GM18873 (cell line): Measurements from ENCODE around the gene PDGFA.

ENCODE experiments used
- ATAC-seq: cut with Tn5 transposase; IDR thresholded peaks from one replicate; pipeline ENCODE4 v1.9.1; 2021; ENCODE audit warnings: mild to moderate bottlenecking, moderate library complexity, moderate number of reproducible peaks; ENCODE audit not compliant: unreplicated experiment, low FRiP score

Gene PDGFA

GRCh38 chr7:464454-465401, 54.9 kb downstream of the PDGFA start:
- ATAC-seq = no peak

- no peak for ATAC-seq
These were observed 55.7 kb downstream of the PDGFA start for GRCh38 chr7:463817-464453.

DNA sequence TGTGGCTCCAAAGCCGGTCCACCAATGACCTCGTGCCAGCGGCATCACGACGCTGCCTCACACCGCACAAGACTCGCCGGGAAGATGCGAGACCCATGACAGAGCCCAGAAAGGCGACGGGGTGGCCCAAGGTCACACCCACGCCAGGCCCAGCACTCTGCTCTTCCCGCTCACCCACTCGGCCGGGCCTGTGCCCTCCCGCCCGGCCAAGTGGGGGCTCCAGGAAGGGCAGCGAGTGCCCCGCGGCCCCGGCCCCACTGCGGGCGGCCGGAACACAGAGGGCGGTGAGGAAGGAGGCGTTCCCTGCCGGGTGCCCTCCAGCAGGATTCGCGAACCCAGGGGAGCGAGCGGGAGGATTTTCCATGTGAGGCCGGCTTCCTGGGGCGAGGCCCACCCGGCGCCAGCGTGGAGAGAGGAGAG, 56.3 kb downstream of the PDGFA start:
- no peak for ATAC-seq

DNA sequence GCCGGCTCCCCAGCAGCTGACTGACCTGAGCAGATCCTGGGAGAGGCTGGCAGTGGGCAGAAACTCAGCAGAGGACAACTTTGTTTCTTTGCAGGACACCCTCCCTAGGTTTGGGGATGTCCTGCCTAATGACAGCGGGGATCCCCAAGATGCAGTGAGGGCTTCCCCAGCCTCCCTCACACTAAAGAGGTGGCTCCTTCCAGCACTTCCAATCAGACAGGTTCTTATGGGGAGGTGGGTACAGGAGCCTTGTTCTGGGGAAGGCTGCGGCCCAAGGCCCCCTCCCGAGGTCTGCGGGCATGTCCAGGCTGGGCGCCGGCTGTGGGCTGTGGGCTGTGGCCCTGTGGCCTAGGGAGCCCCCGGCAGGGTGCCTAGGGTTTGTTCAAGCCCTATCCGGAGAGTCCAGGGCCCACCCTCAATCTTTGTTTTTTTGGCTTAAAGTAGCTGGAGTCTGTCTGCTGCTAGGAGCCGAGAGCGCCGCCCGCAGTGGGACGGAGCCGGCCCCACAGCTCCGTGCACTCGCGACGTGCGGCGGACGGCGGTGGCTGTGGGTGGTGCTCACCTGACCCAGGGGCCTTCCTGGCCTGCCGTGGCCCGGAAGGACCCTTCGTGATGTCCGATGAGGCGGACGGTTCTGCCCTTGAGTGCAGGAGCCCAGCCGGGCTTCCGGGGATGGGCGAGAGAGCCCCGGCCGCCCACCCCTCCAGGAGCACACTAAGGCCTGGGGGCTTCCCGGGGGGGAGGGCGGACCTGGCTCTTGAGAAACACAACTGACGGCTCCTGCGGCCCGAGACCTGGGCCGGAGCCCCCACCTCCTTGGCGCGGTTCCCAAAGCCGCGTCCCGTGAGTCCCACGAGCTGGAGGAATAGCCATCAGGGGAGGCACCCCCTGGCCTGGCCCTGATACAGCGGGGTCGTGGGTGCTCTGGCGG, 57.2 kb downstream of the PDGFA start:
- ATAC-seq = no peak

- no peak for ATAC-seq
These were observed 58.0 kb downstream of the PDGFA start for GRCh38 chr7:461453-462172.

- ATAC-seq = no peak
These were observed 58.6 kb downstream of the PDGFA start for GRCh38 chr7:461117-461452.

DNA sequence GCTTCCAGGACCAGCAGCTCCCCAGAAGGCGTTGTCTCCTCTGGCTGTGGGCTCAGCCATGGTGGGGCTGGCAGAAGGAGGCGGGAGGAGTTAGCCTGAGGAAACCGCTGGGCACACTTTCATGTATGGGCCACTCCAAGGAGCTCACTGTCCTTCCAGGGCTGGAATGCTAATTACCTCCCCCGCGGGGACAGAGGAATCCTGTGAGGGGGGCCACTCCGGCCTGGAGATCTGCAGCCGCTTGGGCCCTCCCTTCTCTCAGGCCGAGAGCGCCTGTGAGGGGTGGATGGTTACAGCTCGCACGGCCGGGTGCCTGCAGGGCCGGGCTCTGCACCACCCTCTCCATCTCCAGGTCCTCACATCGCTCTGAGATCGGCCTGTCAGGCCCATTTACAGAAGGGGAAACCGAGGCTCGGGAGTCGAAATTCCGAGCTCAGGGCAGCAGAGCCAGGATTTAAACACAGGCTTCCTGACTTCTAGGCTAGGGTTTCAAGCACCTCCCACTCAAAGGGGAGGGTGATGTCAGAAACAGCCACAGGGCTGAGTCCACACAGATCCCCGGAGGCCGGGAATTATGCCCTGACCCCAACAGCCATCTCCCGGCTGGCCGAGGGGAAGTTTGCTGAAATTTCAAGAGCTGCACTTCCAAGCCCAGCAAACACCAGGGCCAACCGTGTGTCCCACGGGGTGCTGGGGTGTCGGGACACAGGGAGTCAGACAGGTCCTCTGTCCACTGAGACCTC, 59.1 kb downstream of the PDGFA start:
- ATAC-seq = no peak

DNA sequence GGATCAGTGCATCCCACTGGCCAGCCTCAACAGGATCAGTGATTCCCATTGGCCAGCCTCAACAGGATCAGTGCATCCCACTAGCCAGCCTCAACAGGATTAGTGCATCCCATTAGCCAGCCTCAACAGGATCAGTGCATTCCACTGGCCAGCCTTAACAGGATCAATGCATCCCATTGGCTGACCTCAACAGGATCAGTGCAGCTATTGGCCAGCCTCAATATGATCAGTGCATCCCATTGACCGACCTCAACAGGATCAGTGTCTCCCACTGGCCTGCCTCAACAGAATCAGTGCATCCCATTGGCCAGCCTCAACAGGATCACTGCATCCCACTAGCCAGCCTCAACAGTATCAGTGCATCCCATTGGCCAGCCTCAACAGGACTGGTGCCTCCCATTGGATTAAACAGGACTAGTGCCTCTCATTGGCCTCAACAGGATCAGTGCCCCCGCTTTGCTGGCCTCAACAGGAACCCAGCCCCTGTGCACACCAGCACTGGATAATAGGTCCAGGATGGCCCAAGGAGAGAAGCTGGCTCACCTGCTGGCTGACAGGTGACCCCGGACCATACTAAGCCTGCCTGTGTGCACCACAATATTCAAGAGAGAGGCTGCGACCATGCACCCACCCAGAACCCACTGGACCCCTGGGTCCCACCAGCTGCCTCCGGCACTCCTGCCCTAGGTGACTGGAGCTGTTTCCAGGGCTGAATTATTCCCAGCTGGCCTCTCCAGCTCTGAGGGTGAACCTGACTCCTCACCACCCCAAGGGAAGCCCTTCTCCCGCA, 59.9 kb downstream of the PDGFA start:
- ATAC-seq = no peak

DNA sequence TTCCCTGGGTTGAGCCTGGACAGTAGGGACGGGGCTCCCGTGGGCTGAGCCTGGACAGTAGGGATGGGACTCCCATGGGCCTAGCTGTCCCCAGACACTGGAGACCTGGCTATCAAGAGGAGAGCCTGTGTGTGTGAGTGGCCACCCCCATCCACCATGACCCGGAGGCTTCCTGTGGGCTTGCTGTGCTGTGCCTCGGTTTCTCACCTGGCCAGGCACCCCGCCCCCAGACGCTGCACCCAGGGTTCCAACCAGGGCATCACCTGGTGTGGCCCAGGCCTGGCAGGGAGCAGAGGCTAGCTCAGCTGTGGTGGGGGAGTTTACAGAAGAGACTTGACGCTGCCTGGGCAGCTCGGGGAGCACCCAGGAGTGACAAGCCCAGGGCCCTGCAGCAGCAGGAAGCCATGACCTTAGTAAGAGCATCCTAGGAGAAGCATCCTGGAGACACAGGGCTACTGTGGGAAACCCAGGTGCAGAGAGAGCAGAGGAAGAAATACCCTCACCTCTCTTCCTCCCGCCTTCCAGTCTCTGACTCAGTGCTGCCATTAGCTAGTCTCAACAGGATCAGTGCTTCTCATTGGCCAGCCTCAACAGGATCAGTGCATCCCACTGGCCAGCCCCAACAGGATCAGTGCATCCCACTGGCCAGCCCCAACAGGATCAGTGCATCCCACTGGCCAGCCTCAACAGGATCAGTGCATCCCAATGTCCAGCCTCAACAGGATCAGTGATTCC, 61.0 kb downstream of the PDGFA start:
- no peak for ATAC-seq

GRCh38 chr7:457814-458510, 61.7 kb downstream of the PDGFA start:
- no peak for ATAC-seq

- ATAC-seq = no peak
These were observed 64.3 kb downstream of the PDGFA start for GRCh38 chr7:455110-455928.

DNA sequence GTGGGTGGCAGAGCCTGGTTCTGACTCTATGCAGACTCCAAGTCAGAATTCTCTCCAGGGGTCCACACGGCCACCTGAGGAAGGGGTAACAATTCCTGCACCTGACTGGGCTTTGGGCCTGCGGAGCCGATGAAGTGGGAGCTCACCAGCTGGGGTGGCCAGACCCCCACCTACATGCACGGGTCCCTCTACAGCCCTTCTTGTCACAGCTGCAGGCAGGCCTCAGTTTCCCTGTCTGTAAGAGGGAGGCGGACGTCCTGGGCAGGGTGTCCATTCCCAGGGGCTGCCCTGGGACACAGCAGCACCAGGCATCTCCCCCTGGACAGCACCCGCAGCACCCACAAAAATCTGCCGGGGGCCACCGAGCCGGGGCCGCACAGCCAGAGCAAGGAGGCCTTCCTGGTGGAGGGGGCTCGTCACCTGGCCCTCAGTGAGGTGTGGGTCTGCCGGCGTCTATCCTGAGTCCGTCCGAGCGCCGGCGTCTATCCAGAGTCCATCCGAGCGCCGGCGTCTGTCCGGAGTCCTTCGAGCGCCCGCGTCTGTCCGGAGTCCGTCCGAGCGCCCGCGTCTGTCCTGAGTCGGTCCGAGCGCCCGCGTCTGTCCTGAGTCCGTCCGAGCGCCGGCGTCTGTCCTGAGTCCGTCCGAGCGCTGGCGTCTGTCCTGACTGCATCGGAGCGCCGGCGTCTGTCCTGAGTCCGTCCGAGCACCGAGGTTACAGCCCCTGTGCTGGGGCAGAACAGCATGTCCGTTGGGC, 65.1 kb downstream of the PDGFA start:
- no peak for ATAC-seq

- no peak for ATAC-seq
These were observed 65.9 kb downstream of the PDGFA start for GRCh38 chr7:453597-454306.

GRCh38 chr7:452791-453455, 66.7 kb downstream of the PDGFA start:
- no peak for ATAC-seq

DNA sequence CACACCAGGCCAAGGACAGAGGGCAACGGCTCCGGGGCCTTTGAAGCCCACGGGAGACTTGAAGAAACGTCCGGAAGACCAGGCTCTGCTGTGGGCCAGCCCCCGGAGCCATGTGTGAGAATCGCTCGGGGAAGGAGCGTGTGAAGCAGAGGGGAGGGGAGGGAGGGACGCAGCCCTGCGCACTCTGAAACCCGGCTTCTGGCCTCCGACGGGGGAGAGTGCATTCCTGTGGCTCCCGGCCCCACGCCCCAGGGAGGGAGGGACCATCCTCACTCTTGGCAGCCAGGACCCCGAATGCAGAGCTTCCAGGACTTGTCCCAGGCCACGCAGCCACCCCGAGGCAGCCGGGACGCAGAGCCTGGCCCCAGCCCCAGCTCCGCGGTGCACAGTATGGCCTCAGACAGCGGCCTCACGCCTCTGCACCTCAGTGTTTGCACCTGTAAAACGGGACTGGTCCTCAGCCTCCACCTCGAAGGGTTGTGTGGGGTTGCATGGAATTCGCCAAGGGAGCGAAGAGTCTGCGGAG, 67.4 kb downstream of the PDGFA start:
- no peak for ATAC-seq
